Measurements from ENCODE around the gene PIK3R5.

DNA sequence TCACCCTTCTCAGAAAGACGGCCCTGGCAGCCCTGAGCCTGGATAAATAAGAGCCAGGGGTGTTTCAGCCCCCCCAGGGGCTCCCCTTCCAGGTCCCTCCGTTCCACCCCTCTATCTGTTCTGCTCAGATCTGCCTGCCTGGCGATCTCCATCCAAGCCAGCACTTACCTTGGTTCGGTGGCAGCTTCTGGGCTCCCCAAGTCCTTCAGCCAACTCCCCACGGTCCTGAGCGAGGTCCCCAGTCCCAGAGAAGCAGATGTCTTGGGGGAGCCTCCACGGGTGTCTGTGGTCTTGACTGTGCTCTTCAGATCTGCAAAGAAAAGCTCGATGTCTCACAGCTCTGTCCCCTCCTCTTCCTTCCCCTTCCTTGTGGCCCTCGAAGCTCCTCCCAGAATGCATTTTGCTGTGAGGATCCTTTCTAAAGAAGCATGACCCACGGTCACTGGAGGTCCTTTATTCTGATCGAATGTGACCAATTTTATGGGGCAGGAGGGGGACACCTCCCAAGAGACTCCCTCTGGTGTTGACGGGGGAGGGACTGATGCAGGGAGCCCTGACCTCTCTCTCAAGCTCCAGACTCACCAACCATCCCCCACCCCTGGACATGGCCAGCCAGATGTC is 98.0 kb downstream of the PIK3R5 start, which contains the start of gene PIK3R6:
- TF ChIP-seq CEBPB (IDR thresholded peaks at IDR 0.05) (no peak), TAF1 (IDR thresholded peaks at IDR 0.05; ENCODE audit: low read depth) (no peak), FOXM1 (IDR thresholded peaks at IDR 0.05; ENCODE audit: borderline replicate concordance, low read depth) (no peak), YY1 (IDR thresholded peaks at IDR 0.05; ENCODE audit: low read depth) (no peak), CREB1 (IDR thresholded peaks at IDR 0.05; ENCODE audit: low read depth) (no peak), RAD21 (IDR thresholded peaks at IDR 0.05; ENCODE audit: low read depth) (no peak), EGR1 (IDR thresholded peaks at IDR 0.05) (no peak), EP300 (IDR thresholded peaks at IDR 0.05; ENCODE audit: borderline replicate concordance) (no peak), ZBTB7A (IDR thresholded peaks at IDR 0.05; ENCODE audit: low read depth) (no peak), TEAD4 (IDR thresholded peaks at IDR 0.05) (no peak), TCF12 (IDR thresholded peaks at IDR 0.05; ENCODE audit: low read depth) (no peak)
- TF ChIP-seq, protein P1, sequence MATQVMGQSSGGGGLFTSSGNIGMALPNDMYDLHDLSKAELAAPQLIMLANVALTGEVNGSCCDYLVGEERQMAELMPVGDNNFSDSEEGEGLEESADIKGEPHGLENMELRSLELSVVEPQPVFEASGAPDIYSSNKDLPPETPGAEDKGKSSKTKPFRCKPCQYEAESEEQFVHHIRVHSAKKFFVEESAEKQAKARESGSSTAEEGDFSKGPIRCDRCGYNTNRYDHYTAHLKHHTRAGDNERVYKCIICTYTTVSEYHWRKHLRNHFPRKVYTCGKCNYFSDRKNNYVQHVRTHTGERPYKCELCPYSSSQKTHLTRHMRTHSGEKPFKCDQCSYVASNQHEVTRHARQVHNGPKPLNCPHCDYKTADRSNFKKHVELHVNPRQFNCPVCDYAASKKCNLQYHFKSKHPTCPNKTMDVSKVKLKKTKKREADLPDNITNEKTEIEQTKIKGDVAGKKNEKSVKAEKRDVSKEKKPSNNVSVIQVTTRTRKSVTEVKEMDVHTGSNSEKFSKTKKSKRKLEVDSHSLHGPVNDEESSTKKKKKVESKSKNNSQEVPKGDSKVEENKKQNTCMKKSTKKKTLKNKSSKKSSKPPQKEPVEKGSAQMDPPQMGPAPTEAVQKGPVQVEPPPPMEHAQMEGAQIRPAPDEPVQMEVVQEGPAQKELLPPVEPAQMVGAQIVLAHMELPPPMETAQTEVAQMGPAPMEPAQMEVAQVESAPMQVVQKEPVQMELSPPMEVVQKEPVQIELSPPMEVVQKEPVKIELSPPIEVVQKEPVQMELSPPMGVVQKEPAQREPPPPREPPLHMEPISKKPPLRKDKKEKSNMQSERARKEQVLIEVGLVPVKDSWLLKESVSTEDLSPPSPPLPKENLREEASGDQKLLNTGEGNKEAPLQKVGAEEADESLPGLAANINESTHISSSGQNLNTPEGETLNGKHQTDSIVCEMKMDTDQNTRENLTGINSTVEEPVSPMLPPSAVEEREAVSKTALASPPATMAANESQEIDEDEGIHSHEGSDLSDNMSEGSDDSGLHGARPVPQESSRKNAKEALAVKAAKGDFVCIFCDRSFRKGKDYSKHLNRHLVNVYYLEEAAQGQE (IDR thresholded peaks at IDR 0.05; ENCODE audit: low read depth): no peak
- TF ChIP-seq, protein P2, sequence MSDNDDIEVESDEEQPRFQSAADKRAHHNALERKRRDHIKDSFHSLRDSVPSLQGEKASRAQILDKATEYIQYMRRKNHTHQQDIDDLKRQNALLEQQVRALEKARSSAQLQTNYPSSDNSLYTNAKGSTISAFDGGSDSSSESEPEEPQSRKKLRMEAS (IDR thresholded peaks at IDR 0.05): no peak

Data from Ishikawa (cell line).